ENCODE results near the gene OSBPL2.

- no peak for TF ChIP-seq CTCF (IDR thresholded peaks at IDR 0.05)
- TF ChIP-seq POLR2A (IDR thresholded peaks at IDR 0.05): no peak
Observed at GRCh38 chr20:62317167-62317655, 78.9 kb downstream of the OSBPL2 start.

Data from testis (tissue), 2 donors.